ENCODE measurements around the gene RXFP2. TPM values are rescaled to one million over a fixed set of nuclear protein-coding genes. Genes with fewer than 3 reads are reported as not detected.

The RXFP2 gene, protein sequence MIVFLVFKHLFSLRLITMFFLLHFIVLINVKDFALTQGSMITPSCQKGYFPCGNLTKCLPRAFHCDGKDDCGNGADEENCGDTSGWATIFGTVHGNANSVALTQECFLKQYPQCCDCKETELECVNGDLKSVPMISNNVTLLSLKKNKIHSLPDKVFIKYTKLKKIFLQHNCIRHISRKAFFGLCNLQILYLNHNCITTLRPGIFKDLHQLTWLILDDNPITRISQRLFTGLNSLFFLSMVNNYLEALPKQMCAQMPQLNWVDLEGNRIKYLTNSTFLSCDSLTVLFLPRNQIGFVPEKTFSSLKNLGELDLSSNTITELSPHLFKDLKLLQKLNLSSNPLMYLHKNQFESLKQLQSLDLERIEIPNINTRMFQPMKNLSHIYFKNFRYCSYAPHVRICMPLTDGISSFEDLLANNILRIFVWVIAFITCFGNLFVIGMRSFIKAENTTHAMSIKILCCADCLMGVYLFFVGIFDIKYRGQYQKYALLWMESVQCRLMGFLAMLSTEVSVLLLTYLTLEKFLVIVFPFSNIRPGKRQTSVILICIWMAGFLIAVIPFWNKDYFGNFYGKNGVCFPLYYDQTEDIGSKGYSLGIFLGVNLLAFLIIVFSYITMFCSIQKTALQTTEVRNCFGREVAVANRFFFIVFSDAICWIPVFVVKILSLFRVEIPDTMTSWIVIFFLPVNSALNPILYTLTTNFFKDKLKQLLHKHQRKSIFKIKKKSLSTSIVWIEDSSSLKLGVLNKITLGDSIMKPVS
- not detected for polyA plus RNA-seq (2012; ENCODE audit: low read depth, missing spikeins)

DNA sequence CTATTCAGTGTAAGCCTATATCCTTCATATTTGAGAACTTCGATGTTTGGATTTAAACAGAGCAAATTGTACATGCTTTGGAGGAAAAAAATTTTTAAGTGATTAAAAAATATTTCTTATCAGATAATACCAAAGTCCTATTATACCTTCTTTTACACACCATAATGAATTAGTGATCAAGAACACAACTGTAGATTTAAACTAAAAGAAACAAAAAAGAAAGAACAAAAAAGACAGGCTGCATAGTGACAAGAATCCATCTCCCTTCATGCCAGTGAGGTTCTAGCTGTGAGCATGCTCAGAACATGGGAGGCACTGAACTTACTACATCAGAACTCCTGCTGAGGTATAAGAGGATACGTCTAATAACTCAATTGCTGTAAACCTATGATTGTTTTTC is at the start of gene RXFP2:
RXFP2 (plus strand) TSS at position 301 of the 400 bp plus-strand sequence; CDS start at position 388, 87 bp downstream.
- TF ChIP-seq TAF1 (IDR thresholded peaks at IDR 0.05; ENCODE audit: low read depth, low read length): no peak
- no peak for TF ChIP-seq POLR2A (IDR thresholded peaks at IDR 0.05; ENCODE audit: low read depth, low read length)
- TF ChIP-seq POU2F2 (IDR thresholded peaks at IDR 0.05; ENCODE audit: low read depth, low read length): no peak
- TF ChIP-seq POLR2AphosphoS5 (IDR thresholded peaks at IDR 0.05; ENCODE audit: low read depth, low read length): no peak
- TF ChIP-seq PAX5 (IDR thresholded peaks at IDR 0.05; ENCODE audit: insufficient read depth, low read length, severe bottlenecking): no peak
- TF ChIP-seq SPI1 (IDR thresholded peaks at IDR 0.05; ENCODE audit: low read depth, low read length): no peak
- no peak for FAIRE-seq

DNA sequence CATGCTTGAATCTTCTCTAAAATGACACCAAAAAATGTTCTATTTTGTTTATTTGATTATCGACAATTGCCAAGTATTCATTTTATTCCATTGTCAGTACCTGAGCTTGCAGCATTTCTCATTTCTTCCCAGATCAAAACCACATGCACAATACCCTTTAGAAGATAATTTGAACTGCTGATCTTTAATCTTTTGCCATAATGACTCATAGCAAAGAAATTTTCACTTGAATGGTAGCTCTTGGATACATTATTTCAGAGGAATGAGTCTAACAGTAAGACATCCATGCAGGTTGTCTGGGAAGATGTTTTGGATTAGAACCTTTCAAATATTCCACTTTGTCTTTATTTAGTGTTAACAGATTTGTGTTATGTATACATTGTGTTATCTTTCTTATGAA is 42.0 kb upstream of the RXFP2 start:
- no peak for TF ChIP-seq SPI1 (IDR thresholded peaks at IDR 0.05; ENCODE audit: low read depth, low read length)
- TF ChIP-seq PAX5 (IDR thresholded peaks at IDR 0.05; ENCODE audit: insufficient read depth, low read length, severe bottlenecking): no peak
- TF ChIP-seq TAF1 (IDR thresholded peaks at IDR 0.05; ENCODE audit: low read depth, low read length): no peak
- TF ChIP-seq POLR2AphosphoS5 (IDR thresholded peaks at IDR 0.05; ENCODE audit: low read depth, low read length): no peak
- TF ChIP-seq POU2F2 (IDR thresholded peaks at IDR 0.05; ENCODE audit: low read depth, low read length): no peak
- TF ChIP-seq POLR2A (IDR thresholded peaks at IDR 0.05; ENCODE audit: low read depth, low read length): no peak
- FAIRE-seq (no peak), DNase-seq (ENCODE audit: insufficient read length, low spot score) (no peak)

More for the DNA sequence above, at the start of gene RXFP2:
- no peak for DNase-seq (ENCODE audit: insufficient read length, low spot score)

DNA sequence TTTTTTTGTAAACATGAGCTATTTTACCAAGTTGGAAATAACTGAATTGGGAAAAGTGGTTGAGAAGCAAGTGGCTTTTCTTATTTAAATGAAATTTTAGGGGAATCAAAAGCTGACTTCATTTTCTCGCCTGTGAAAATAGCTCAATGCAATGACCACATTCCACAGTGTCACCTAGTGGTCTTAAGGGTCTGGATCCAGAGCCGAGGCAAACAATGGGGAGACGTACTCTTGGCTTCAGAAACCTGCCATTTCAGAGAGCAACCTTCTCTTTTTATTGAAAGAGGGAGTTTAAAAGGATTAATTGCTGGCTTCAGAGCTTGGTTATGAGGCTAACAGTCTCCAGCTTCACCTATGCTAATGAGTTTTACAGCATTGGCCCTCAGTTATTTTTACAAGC is 39.7 kb upstream of the RXFP2 start:
- TF ChIP-seq TAF1 (IDR thresholded peaks at IDR 0.05; ENCODE audit: low read depth, low read length): no peak
- no peak for FAIRE-seq
- no peak for DNase-seq (ENCODE audit: insufficient read length, low spot score)

DNA sequence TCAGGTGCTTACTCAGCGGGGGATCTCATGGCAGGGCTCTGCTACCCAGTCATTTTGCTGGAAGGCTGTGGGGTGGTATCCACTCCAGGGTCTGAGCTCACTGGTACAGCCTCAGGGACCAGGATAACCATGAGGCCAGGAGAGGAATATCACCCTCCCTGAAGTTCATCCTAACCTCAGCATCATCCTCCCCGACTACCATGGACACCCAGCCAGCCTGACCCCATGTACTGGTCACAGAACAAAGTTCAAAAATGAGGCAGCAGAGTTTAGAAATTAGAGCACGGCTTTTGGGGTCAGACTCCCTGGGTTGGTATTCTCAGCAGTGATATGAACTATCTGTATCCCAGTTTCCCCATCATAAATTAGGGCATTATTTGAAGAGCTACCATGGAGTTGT is 35.5 kb upstream of the RXFP2 start:
- FAIRE-seq (no peak), DNase-seq (ENCODE audit: insufficient read length, low spot score) (no peak)
- TF ChIP-seq POU2F2 (IDR thresholded peaks at IDR 0.05; ENCODE audit: low read depth, low read length): no peak
- no peak for TF ChIP-seq POLR2AphosphoS5 (IDR thresholded peaks at IDR 0.05; ENCODE audit: low read depth, low read length)
- TF ChIP-seq TAF1 (IDR thresholded peaks at IDR 0.05; ENCODE audit: low read depth, low read length): no peak
- no peak for TF ChIP-seq PAX5 (IDR thresholded peaks at IDR 0.05; ENCODE audit: insufficient read depth, low read length, severe bottlenecking)
- no peak for TF ChIP-seq SPI1 (IDR thresholded peaks at IDR 0.05; ENCODE audit: low read depth, low read length)
- no peak for TF ChIP-seq POLR2A (IDR thresholded peaks at IDR 0.05; ENCODE audit: low read depth, low read length)

DNA sequence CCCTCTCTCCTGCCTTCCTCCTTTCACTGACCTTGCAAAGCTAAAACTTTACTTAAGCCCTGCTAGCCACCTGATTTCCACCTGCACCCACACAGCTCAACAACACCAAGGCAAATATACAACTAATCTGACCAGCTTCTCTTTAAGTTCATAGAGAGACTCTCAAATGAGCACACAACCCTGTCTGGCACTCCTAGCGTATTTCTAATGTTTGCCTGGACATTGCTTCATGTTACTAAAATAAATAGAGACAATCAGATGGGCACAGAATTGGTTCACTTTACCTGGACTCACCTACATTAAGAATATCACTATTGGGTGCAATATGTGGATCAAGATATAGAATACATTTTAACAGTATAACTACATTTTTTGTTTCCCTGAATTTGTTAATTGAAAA is 33.2 kb upstream of the RXFP2 start:
- DNase-seq (ENCODE audit: insufficient read length, low spot score): no peak
- no peak for TF ChIP-seq POLR2A (IDR thresholded peaks at IDR 0.05; ENCODE audit: low read depth, low read length)
- no peak for TF ChIP-seq POLR2AphosphoS5 (IDR thresholded peaks at IDR 0.05; ENCODE audit: low read depth, low read length)

DNA sequence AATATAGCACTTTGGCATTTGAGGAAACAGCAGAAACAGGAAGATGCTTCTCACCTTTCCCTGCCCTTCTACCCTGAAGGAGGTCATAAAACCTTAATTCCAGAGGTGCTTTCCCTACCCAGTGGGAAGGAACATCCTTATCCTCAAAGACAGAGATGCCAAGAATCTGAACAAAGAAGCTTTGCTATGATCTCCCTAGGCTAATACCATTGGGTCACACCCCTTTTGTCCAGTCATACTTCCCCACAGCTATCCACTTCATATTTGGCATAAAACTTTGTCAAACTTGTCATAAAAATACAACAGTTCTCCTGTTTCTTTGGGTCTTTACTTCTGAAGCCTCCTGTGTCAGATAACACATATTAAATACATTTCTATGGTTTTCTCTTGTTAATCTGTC is 21.7 kb upstream of the RXFP2 start:
- TF ChIP-seq POLR2A (IDR thresholded peaks at IDR 0.05; ENCODE audit: low read depth, low read length) (no peak), POLR2AphosphoS5 (IDR thresholded peaks at IDR 0.05; ENCODE audit: low read depth, low read length) (no peak), TAF1 (IDR thresholded peaks at IDR 0.05; ENCODE audit: low read depth, low read length) (no peak), PAX5 (IDR thresholded peaks at IDR 0.05; ENCODE audit: insufficient read depth, low read length, severe bottlenecking) (no peak), POU2F2 (IDR thresholded peaks at IDR 0.05; ENCODE audit: low read depth, low read length) (no peak), SPI1 (IDR thresholded peaks at IDR 0.05; ENCODE audit: low read depth, low read length) (no peak)
- no peak for DNase-seq (ENCODE audit: insufficient read length, low spot score)
- no peak for FAIRE-seq

More for the DNA sequence above, 33.2 kb upstream of the RXFP2 start:
- no peak for FAIRE-seq

DNA sequence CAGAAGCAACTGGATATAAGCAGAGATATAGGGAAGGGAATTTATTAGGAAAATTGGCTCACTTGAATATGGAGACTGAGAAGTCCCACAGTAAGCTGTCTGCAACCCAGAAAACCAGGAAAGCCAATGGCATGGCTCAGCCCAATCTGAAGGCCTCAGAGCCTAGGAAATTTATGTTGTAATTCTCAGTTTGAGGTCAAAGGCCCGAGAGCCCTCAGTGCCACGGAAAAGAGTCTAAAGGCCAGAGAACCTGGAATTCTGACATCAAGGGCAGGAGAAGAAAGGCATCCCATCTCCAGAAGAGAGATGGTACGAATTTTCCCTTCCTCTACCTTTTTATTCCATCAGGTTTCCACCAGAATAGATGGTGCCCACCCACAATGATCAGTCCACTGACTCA is 20.1 kb upstream of the RXFP2 start:
- TF ChIP-seq POLR2AphosphoS5 (IDR thresholded peaks at IDR 0.05; ENCODE audit: low read depth, low read length) (no peak), TAF1 (IDR thresholded peaks at IDR 0.05; ENCODE audit: low read depth, low read length) (no peak), POU2F2 (IDR thresholded peaks at IDR 0.05; ENCODE audit: low read depth, low read length) (no peak), PAX5 (IDR thresholded peaks at IDR 0.05; ENCODE audit: insufficient read depth, low read length, severe bottlenecking) (no peak), SPI1 (IDR thresholded peaks at IDR 0.05; ENCODE audit: low read depth, low read length) (no peak), POLR2A (IDR thresholded peaks at IDR 0.05; ENCODE audit: low read depth, low read length) (no peak)
- FAIRE-seq (no peak), DNase-seq (ENCODE audit: insufficient read length, low spot score) (no peak)

DNA sequence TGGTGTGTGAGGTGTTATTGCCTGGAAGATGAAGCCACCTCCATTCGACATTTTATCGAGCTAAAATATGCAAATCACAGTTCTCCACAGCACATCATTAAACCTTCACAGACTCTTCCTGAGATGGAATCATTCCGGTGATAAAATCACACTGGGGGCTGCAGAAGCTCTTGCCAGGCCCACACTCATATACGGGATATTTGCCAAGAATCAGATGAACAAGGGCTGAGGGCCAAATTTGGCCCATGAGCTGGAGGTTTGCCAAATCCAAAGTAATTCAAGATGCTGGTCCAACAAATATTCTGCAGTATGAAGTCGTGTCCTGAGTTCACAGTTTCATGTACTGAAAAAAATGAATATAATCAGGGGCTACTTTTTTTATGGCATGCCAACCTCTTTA is 16.7 kb upstream of the RXFP2 start:
- no peak for FAIRE-seq
- TF ChIP-seq SPI1 (IDR thresholded peaks at IDR 0.05; ENCODE audit: low read depth, low read length) (no peak), TAF1 (IDR thresholded peaks at IDR 0.05; ENCODE audit: low read depth, low read length) (no peak), POU2F2 (IDR thresholded peaks at IDR 0.05; ENCODE audit: low read depth, low read length) (no peak), POLR2A (IDR thresholded peaks at IDR 0.05; ENCODE audit: low read depth, low read length) (no peak), PAX5 (IDR thresholded peaks at IDR 0.05; ENCODE audit: insufficient read depth, low read length, severe bottlenecking) (no peak), POLR2AphosphoS5 (IDR thresholded peaks at IDR 0.05; ENCODE audit: low read depth, low read length) (no peak)
- DNase-seq (ENCODE audit: insufficient read length, low spot score): no peak

DNA sequence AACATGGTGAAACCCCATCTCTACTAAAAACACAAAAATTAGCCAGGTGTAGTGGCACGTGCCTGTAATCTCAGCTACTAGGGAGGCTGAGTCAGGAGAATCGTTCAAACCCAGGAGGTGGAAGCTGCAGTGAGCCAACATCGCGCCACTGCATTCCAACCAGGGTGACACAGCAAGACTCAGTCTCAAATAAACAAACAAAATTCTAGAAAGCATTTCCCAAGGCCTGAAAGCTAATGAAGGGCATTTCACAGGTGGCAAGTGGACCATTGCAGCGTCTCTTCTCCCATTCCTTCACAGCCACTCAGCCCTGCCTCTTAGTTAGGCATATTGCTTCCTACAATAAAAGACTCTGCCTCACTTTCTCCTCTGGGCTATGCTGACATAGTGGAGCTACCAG is 13.5 kb upstream of the RXFP2 start:
- TF ChIP-seq POU2F2 (IDR thresholded peaks at IDR 0.05; ENCODE audit: low read depth, low read length) (no peak), TAF1 (IDR thresholded peaks at IDR 0.05; ENCODE audit: low read depth, low read length) (no peak), PAX5 (IDR thresholded peaks at IDR 0.05; ENCODE audit: insufficient read depth, low read length, severe bottlenecking) (no peak), POLR2A (IDR thresholded peaks at IDR 0.05; ENCODE audit: low read depth, low read length) (no peak), SPI1 (IDR thresholded peaks at IDR 0.05; ENCODE audit: low read depth, low read length) (no peak), POLR2AphosphoS5 (IDR thresholded peaks at IDR 0.05; ENCODE audit: low read depth, low read length) (no peak)
- FAIRE-seq: no peak
- no peak for DNase-seq (ENCODE audit: insufficient read length, low spot score)
